Left lung (tissue), 10 donors: ENCODE measurements around the gene RASGRP3. TPM values are rescaled to one million over a fixed set of nuclear protein-coding genes. Genes with fewer than 3 reads are reported as not detected.
A peak's percentile ranks its signal among the peaks of the same experiment; 100 is the strongest.

Experiments
- ATAC-seq: fragments of 200-7000 bp; cut with Tn5 transposase; one replicate; pipeline ENCODE4 v1.9.1; 2020; ENCODE audit warnings: moderate library complexity
- DNase-seq, 4 donors: peaks; one replicate each; pipeline ENCODE4 v3.0.0-alpha.2; 2013 to 2020
- H3K27ac ChIP-seq, 2 donors: fragments of 200-600 bp; sonication (generic) in 1 of 2; one replicate each; pipeline versions ENCODE4 v1.5.0 to v1.8.0; 2020 to 2021
- H3K27me3 ChIP-seq, 2 donors: fragments of 200-600 bp; sonication (generic) in 1 of 2; one replicate each; pipeline versions ENCODE4 v1.5.0 to v1.8.0; 2020 to 2021
- H3K36me3 ChIP-seq, 2 donors: fragments of 200-600 bp; sonication (generic) in 1 of 2; one replicate each; pipeline versions ENCODE4 v1.5.0 to v1.8.0; 2020 to 2021
- H3K4me1 ChIP-seq, 2 donors: fragments of 200-600 bp; one replicate each; pipeline ENCODE4 v1.8.0; 2021
- H3K4me3 ChIP-seq, 2 donors: fragments of 200-600 bp; sonication (generic) in 1 of 2; one replicate each; pipeline versions ENCODE4 v1.5.0 to v1.8.0; 2020 to 2021; ENCODE audit warnings: mild to moderate bottlenecking in 1 of 2
- H3K9me3 ChIP-seq, 2 donors: fragments of 200-600 bp; sonication (generic) in 1 of 2; one replicate each; pipeline versions ENCODE4 v1.5.0 to v1.8.0; 2020 to 2021
- CTCF ChIP-seq, 2 donors: fragments of 200-600 bp; sonication (generic) in 1 of 2; IDR thresholded peaks; one replicate each; pipeline versions ENCODE4 v1.5.0 to v1.8.0; 2021; ENCODE audit warnings: antibody characterized with exemption in 2 of 2
- intact Hi-C, 2 donors: fragments of 100-400 bp; cut with DNase I; formaldehyde crosslinking; loops; one replicate each; pipeline versions ENCODE4 v1.11.2 to v1.14.2; 2022
- polyA plus RNA-seq, 6 donors: library from polyadenylated mRNA; unstranded; fragments of 120-200 nt; gene quantifications; one replicate each; pipeline ENCODE4 v1.2.1, GENCODE V29; 2013; ENCODE audit not compliant: insufficient read length in 6 of 6
- total RNA-seq, 2 donors: library from RNA; stranded (reverse); fragmentation: NEBNext Ultra II Directional; extraction: Animal tissue kit (Norgen Biotek cat#: 25700); gene quantifications; one replicate each; pipeline ENCODE4 v1.2.1, GENCODE V29; 2021
- donor health status: DM: no; HTN: yes; CAD: no.
- donor health status: DM: no; HTN: no; CAD: no.

Gene RASGRP3
- total and polyA plus RNA-seq, 8 donors = 20.3 to 48.7 (median 36.8) TPM

- ATAC-seq (no peak), DNase-seq (no peak)
- intact Hi-C loops = no loop called here
- Histone ChIP-seq H3K4me1 (peaks cover 0 to 15% of the 10 kb centered on the region in 2 donors), H3K27ac (no peak overlapping the region), H3K36me3 (peaks cover 0 to 8% of the 10 kb centered on the region in 2 donors), H3K4me3 (no peak overlapping the region), H3K9me3 (no peaks in the 10 kb centered on the region), H3K27me3 (no peaks in the 10 kb centered on the region)
- no peak for TF ChIP-seq CTCF (IDR thresholded peaks at IDR 0.05)
These were observed 102.8 kb downstream of the RASGRP3 start for GRCh38 chr2:33579227-33579626.

GRCh38 chr2:33581872-33582271, 105.4 kb downstream of the RASGRP3 start:
- Histone ChIP-seq H3K9me3 (no peaks in the 10 kb centered on the region), H3K27me3 (no peaks in the 10 kb centered on the region), H3K4me1 (peaks cover 0 to 15% of the 10 kb centered on the region in 2 donors), H3K36me3 (peaks cover 0 to 35% of the 10 kb centered on the region in 2 donors), H3K27ac (no peak overlapping the region), H3K4me3 (no peak overlapping the region)
- TF ChIP-seq CTCF (IDR thresholded peaks at IDR 0.05) = no peak
- intact Hi-C loops = no loop called here
- DNase-seq = no peak
- no peak for ATAC-seq

- Histone ChIP-seq H3K27ac (no peak overlapping the region), H3K9me3 (no peaks in the 10 kb centered on the region), H3K4me1 (peaks cover 0 to 15% of the 10 kb centered on the region in 2 donors), H3K36me3 (peaks cover 0 to 46% of the 10 kb centered on the region in 2 donors), H3K27me3 (no peaks in the 10 kb centered on the region), H3K4me3 (no peak overlapping the region)
- peak; percentile 55 to 82 for TF ChIP-seq CTCF (IDR thresholded peaks at IDR 0.05)
- ATAC-seq = peak; percentile 81
- peak in 1 of 4 donors; percentile 56 for DNase-seq
- intact Hi-C loops = no loop called here
These were observed 106.9 kb downstream of the RASGRP3 start for GRCh38 chr2:33583194-33583938.

- Histone ChIP-seq H3K27me3 (no peaks in the 10 kb centered on the region), H3K9me3 (no peaks in the 10 kb centered on the region), H3K4me1 (peaks cover 0 to 14% of the 10 kb centered on the region in 2 donors), H3K4me3 (no peak overlapping the region), H3K27ac (no peak overlapping the region), H3K36me3 (peaks cover 0 to 66% of the 10 kb centered on the region in 2 donors)
- DNase-seq (peak in 2 of 4 donors; percentile 10 to 12), ATAC-seq (no peak)
- intact Hi-C loops = no loop called here
- no peak for TF ChIP-seq CTCF (IDR thresholded peaks at IDR 0.05)
These were observed 110.3 kb downstream of the RASGRP3 start for GRCh38 chr2:33586766-33587165.

- no peaks in the 10 kb centered on the region for H3K4me1 ChIP-seq
- intact Hi-C loops = no loop called here
- H3K4me3 ChIP-seq = no peak overlapping the region
- H3K27ac ChIP-seq = no peak overlapping the region
- peaks cover 0 to 81% of the 10 kb centered on the region in 2 donors for H3K36me3 ChIP-seq
- DNase-seq (no peak), ATAC-seq (no peak)
- H3K9me3 ChIP-seq = no peaks in the 10 kb centered on the region
- no peak for TF ChIP-seq CTCF (IDR thresholded peaks at IDR 0.05)
- no peaks in the 10 kb centered on the region for H3K27me3 ChIP-seq
These were observed 111.8 kb downstream of the RASGRP3 start for GRCh38 chr2:33588232-33588631.
